ENCODE data around the gene BAIAP2. TPM values are rescaled to one million over a fixed set of nuclear protein-coding genes. Genes with fewer than 3 reads are reported as not detected.

The BAIAP2 gene
- total and polyA plus RNA-seq, 2 experiments from 2014 or later = 27.1 to 49.7 TPM

DNA sequence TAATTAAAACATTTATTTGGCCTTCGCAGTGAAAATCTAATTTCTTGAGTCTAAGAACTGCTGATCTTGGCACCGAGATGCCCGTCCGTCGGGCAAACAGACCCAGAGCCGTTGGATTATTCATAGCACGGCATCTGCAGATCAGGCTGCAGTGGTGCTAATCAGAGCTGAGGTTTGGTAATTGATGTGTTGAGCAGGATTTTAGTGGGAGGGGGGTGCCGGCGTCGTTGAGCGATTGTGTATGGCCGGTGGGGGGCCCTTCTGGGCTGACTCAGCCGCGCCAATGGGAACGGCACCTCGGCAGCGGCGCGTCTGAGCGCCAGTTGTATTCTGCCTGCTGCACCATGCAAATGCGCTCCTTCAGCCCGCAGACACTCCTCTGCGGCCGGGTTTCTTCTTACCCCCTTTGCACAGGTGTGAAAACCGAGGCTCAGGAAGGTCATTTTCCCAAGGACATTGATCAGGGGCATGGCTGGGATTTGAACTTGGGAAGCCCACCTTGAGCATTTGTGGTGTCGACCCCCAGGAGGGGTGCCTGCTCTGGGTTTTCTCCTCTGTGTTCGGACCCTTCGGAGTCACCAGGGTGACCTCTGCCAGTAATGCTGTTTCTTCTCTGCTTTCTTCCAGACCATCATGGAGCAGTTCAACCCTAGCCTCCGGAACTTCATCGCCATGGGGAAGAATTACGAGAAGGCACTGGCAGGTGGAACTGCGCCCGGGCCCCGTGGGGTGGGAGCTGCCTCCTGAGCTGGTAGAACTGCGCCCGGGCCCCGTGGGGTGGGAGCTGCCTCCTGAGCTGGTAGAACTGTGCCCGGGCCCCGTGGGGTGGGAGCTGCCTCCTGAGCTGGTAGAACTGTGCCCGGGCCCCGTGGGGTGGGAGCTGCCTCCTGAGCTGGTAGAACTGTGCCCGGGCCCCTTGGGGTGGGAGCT lies 18.4 kb downstream of the BAIAP2 start:
- Histone ChIP-seq H4K20me1 (ENCODE audit: insufficient read depth, poor library complexity, severe bottlenecking) (peaks cover 4% of the 10 kb centered on the region), H3K4me1 (ENCODE audit: insufficient read depth) (peaks cover 16% of the 10 kb centered on the region), H3K27me3 (no peaks in the 10 kb centered on the region), H2AFZ (no peak overlapping the region), H3K9me3 (ENCODE audit: low read depth) (no peaks in the 10 kb centered on the region), H3K27ac (no peak overlapping the region), H3K4me2 (no peak overlapping the region), H3K9me2 (replicated peaks; ENCODE audit: insufficient read depth) (no peaks in the 10 kb centered on the region), H3K79me2 (peaks cover 32% of the 10 kb centered on the region), H3K4me3 (no peak overlapping the region), H3K36me3 (replicated peaks; ENCODE audit: insufficient read depth, low read depth) (no peaks in the 10 kb centered on the region)
- 95% methylated on average over 32 of the region's 42 CpGs for WGBS (ENCODE audit: low lambda C conversion rate, missing lambda C conversion rate)
- TF ChIP-seq EZH2 (IDR thresholded peaks at IDR 0.05; ENCODE audit: borderline replicate concordance) = no peak
- TF ChIP-seq EZH2phosphoT487 (IDR thresholded peaks at IDR 0.05; ENCODE audit: low read depth, severe bottlenecking, unreplicated experiment) = no peak
- TF ChIP-seq, protein P1, sequence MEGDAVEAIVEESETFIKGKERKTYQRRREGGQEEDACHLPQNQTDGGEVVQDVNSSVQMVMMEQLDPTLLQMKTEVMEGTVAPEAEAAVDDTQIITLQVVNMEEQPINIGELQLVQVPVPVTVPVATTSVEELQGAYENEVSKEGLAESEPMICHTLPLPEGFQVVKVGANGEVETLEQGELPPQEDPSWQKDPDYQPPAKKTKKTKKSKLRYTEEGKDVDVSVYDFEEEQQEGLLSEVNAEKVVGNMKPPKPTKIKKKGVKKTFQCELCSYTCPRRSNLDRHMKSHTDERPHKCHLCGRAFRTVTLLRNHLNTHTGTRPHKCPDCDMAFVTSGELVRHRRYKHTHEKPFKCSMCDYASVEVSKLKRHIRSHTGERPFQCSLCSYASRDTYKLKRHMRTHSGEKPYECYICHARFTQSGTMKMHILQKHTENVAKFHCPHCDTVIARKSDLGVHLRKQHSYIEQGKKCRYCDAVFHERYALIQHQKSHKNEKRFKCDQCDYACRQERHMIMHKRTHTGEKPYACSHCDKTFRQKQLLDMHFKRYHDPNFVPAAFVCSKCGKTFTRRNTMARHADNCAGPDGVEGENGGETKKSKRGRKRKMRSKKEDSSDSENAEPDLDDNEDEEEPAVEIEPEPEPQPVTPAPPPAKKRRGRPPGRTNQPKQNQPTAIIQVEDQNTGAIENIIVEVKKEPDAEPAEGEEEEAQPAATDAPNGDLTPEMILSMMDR (IDR thresholded peaks at IDR 0.05; ENCODE audit: poor library complexity) = no peak
- no peak for DNase-seq (ENCODE audit: low spot score)

DNA sequence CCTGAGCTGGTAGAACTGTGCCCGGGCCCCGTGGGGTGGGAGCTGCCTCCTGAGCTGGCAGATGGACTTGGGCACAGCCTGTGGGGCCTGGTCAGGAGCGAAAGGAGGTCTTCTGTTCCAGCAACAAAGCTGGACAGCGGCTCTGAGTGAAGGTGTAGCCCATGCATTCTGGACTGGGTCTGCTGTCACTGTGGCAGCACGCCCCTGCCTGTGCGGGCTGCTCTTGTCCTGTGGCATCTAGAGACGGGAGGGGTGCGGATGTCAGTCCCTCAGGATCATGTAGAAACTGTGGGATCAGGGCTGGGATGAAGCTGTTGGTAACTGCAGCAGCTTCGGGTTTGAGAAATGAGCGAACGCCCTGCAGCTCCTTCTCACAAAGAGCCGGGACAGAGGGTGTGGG lies 19.4 kb downstream of the BAIAP2 start:
- H3K9me2 ChIP-seq (replicated peaks; ENCODE audit: insufficient read depth) = no peaks in the 10 kb centered on the region
- no peak overlapping the region for H2AFZ ChIP-seq
- H3K4me1 ChIP-seq (ENCODE audit: insufficient read depth) = peaks cover 20% of the 10 kb centered on the region
- H3K4me3 ChIP-seq = no peak overlapping the region
- peaks cover 22% of the 10 kb centered on the region for H3K79me2 ChIP-seq
- no peak overlapping the region for H3K27ac ChIP-seq
- H3K36me3 ChIP-seq (replicated peaks; ENCODE audit: insufficient read depth, low read depth) = no peaks in the 10 kb centered on the region
- WGBS (ENCODE audit: low lambda C conversion rate, missing lambda C conversion rate) = 93% methylated on average over 11 of the region's 12 CpGs
- no peaks in the 10 kb centered on the region for H3K27me3 ChIP-seq
- no peaks in the 10 kb centered on the region for H3K9me3 ChIP-seq (ENCODE audit: low read depth)
- TF ChIP-seq EZH2 (IDR thresholded peaks at IDR 0.05; ENCODE audit: borderline replicate concordance) (no peak), EZH2phosphoT487 (IDR thresholded peaks at IDR 0.05; ENCODE audit: low read depth, severe bottlenecking, unreplicated experiment) (no peak)
- TF ChIP-seq, protein P1 (IDR thresholded peaks at IDR 0.05; ENCODE audit: poor library complexity) = no peak
- no peak overlapping the region for H3K4me2 ChIP-seq
- H4K20me1 ChIP-seq (ENCODE audit: insufficient read depth, poor library complexity, severe bottlenecking) = peaks cover 4% of the 10 kb centered on the region
- DNase-seq (ENCODE audit: low spot score) = no peak

DNA sequence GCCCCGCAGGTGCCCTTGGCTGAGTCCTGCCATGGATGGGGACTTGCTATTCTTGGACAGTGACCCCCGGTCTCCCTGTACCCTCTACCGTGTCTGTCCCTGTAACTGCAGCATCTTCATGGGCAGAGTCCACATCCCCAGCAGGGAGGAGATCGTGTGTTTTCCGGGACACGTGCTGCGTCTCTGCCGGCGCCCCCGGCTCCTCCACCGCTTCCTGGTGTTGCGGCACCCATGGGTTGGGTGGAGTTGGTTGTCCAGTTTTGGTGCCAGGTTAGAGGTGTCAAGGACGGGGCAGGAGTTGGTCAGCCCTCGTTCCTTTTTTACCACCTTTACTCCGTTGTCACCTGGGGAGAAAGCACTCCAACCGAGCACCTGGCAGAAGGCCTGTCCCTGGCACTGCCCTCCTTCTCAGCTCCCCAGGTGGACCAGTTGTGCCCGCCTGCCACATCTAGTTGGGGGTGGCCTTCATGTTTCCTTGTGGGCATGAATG lies 20.0 kb downstream of the BAIAP2 start:
- Histone ChIP-seq H3K4me1 (ENCODE audit: insufficient read depth) (peaks cover 20% of the 10 kb centered on the region), H2AFZ (no peak overlapping the region), H3K9me2 (replicated peaks; ENCODE audit: insufficient read depth) (no peaks in the 10 kb centered on the region), H3K4me2 (no peak overlapping the region), H3K9me3 (ENCODE audit: low read depth) (no peaks in the 10 kb centered on the region), H4K20me1 (ENCODE audit: insufficient read depth, poor library complexity, severe bottlenecking) (no peaks in the 10 kb centered on the region), H3K79me2 (peaks cover 16% of the 10 kb centered on the region), H3K27ac (no peak overlapping the region), H3K36me3 (replicated peaks; ENCODE audit: insufficient read depth, low read depth) (no peaks in the 10 kb centered on the region), H3K27me3 (no peaks in the 10 kb centered on the region), H3K4me3 (no peak overlapping the region)
- TF ChIP-seq EZH2phosphoT487 (IDR thresholded peaks at IDR 0.05; ENCODE audit: low read depth, severe bottlenecking, unreplicated experiment) (no peak), EZH2 (IDR thresholded peaks at IDR 0.05; ENCODE audit: borderline replicate concordance) (no peak)
- TF ChIP-seq, protein P1 (IDR thresholded peaks at IDR 0.05; ENCODE audit: poor library complexity) = no peak
- WGBS (ENCODE audit: low lambda C conversion rate, missing lambda C conversion rate) = 98% methylated on average over 17 of the region's 17 CpGs
- no peak for DNase-seq (ENCODE audit: low spot score)

Measured in hepatocyte (in vitro differentiated cells).